Measurements from ENCODE around the gene KMT2E.
"Not testable (repeated sequence)": the region's sequence is repeated elsewhere in the genome, so short reads cannot be mapped to it uniquely, and the experiment has no call there.

Gene KMT2E

GRCh38 chr7:105000927-105001336, 13.1 kb upstream of the KMT2E start:
- ChIA-PET CTCF (interaction anchor here (1.1 kb wide), 1 partner anchor 20 kb away, joined by 3 read pairs; no protein-coding TSS in a partner anchor), POLR2A (ENCODE audit: low non-redundant PET) (no interaction called here)
- peak overlapping the region; percentile 52 for H3K27ac ChIP-seq
- no peak for DNase-seq (ENCODE audit: low spot score)
- no peak for TF ChIP-seq CTCF (conservative IDR thresholded peaks at IDR 0.05; ENCODE audit: low read depth)

DNA sequence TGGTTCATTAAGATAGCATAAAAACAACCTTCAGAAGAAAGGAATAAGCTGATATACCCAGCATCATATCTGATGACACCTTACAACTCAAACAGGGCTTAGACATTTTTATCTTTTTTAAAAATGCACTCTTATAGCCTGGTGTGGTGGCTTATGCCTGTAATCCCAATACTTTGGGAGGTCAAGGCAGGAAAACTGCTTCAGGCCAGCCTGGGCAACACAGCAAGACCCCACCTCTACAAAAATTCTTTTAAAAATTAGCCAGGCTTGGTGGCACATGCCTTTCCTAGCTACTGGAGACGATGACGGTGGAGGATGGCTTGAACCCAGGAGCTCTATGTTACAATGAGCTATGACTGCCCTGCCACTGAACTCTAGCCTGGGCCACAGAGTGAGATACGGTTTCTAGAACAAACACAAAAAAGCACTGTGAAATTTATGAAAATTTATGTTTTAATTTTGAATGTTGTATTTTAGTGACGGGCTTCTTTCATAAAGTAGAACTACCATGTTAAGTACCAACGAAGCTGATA, 12.3 kb upstream of the KMT2E start:
- ChIA-PET POLR2A (ENCODE audit: low non-redundant PET) (no interaction called here), CTCF (interaction anchor here (1.1 kb wide), 1 partner anchor 20 kb away, joined by 3 read pairs; no protein-coding TSS in a partner anchor)
- no peak for TF ChIP-seq CTCF (conservative IDR thresholded peaks at IDR 0.05; ENCODE audit: low read depth)
- no peak for DNase-seq (ENCODE audit: low spot score)
- no peak overlapping the region for H3K27ac ChIP-seq

GRCh38 chr7:105003275-105003674, 10.7 kb upstream of the KMT2E start:
- no peak for DNase-seq (ENCODE audit: low spot score)
- ChIA-PET POLR2A (ENCODE audit: low non-redundant PET) (no interaction called here), CTCF (no interaction called here)
- peak overlapping the region; percentile 83 for H3K27ac ChIP-seq
- no peak for TF ChIP-seq CTCF (conservative IDR thresholded peaks at IDR 0.05; ENCODE audit: low read depth)

- POLR2A ChIA-PET (ENCODE audit: low non-redundant PET), result no interaction called here
- DNase-seq (ENCODE audit: low spot score), result no peak
- CTCF ChIA-PET, result no interaction called here
- no peak for TF ChIP-seq CTCF (conservative IDR thresholded peaks at IDR 0.05; ENCODE audit: low read depth)
- H3K27ac ChIP-seq, result no peak overlapping the region
These were observed 10.0 kb upstream of the KMT2E start for GRCh38 chr7:105003872-105004510.

GRCh38 chr7:105005006-105005405, 9.0 kb upstream of the KMT2E start:
- H3K27ac ChIP-seq, result peak overlapping the region; percentile 69
- CTCF ChIA-PET; DNase-seq (ENCODE audit: low spot score); POLR2A ChIA-PET (ENCODE audit: low non-redundant PET): not testable (repeated sequence)

DNA sequence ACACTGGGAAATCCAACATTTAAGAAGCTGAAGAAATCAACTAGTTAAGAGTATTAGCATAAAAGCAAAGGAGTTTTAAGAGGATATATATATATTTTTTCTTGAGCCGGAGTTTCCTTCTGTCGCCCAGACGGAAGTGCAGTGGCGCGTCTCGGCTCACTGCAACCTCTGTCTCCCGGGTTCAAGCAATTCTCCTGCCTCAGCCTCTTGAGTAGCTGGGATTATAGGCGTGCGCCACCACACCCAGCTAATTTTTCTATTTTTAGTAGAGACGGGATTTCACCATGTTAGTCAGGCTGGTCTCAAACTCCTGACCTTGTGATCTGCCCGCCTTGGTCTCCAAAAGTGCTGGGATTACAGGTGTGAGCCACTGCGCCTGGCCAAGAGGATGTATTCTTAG, 8.5 kb upstream of the KMT2E start:
- H3K27ac ChIP-seq, result peak overlapping the region; percentile 69
- POLR2A ChIA-PET (ENCODE audit: low non-redundant PET); CTCF ChIA-PET; DNase-seq (ENCODE audit: low spot score): not testable (repeated sequence)

DNA sequence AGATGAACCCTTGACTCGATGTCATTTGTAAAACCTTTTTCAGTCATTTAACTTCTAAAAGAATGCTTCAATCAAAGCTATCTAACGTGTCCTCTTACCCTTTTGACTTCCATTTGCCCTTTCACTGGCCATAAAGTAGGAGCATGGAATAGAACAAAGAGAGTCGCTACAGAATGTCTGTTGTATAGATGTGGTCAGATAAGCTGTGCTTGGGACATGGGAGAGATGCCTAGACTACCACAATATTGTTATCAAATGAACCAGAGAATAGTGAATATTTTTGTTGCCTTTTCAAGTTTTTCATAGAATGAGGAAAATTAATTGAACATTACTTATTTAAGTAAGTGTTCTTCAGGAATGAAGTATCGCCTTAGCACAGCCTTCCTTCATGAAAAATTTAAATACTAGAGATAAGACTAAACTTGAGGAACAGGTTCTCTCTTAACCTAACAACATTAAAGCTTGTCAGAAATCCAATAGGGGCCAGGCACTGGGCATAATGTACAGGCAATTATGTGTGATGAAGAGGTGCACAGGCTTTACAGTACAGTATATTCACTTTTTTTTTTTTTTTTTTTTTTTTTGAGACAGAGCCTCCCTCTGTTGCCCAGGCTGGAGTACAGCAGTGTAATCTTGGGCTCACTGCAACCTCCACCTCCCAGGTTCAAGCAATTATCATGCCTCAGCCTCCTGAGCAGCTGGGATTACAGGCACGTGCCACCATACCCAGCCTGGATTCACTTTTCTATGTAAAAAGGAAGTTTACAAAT, 7.5 kb upstream of the KMT2E start:
- CTCF ChIA-PET, result interaction anchor here (0.6 to 0.8 kb wide), 2 partner anchors 60 to 880 kb away, joined by 3 to 4 read pairs; no protein-coding TSS in a partner anchor
- TF ChIP-seq CTCF (conservative IDR thresholded peaks at IDR 0.05; ENCODE audit: low read depth), result no peak
- POLR2A ChIA-PET (ENCODE audit: low non-redundant PET), result interaction anchor here (0.8 kb wide), 1 partner anchor 23 kb away, joined by 3 read pairs; no protein-coding TSS in a partner anchor
- no peak for DNase-seq (ENCODE audit: low spot score)
- H3K27ac ChIP-seq, result no peak overlapping the region

Measured in RWPE1 (cell line).